ENCODE data around the gene TRIM33. TPM values are rescaled to one million over a fixed set of nuclear protein-coding genes. Genes with fewer than 3 reads are reported as not detected.

The TRIM33 gene
- total and polyA plus RNA-seq, 2 experiments from 2014 or later, result 27.5 to 41.1 TPM

- Histone ChIP-seq H3K27ac (peak overlapping the region; percentile 73), H3K27me3 (no peaks in the 10 kb centered on the region)
Measured at GRCh38 chr1:114458237-114458777, 52.7 kb downstream of the TRIM33 start.

GRCh38 chr1:114457675-114458236 is 53.2 kb downstream of the TRIM33 start:
- H3K36me3 ChIP-seq (replicated peaks; ENCODE audit: insufficient read depth, low read depth), result no peaks in the 10 kb centered on the region
- peak overlapping the region; percentile 73 for H3K27ac ChIP-seq

More at GRCh38 chr1:114458237-114458777, 52.7 kb downstream of the TRIM33 start:
- H3K9me2 ChIP-seq (replicated peaks; ENCODE audit: insufficient read depth), result no peaks in the 10 kb centered on the region
- H3K36me3 ChIP-seq (replicated peaks; ENCODE audit: insufficient read depth, low read depth), result no peaks in the 10 kb centered on the region
- no peak overlapping the region for H3K4me3 ChIP-seq
- DNase-seq (ENCODE audit: low spot score), result no peak
- H3K4me1 ChIP-seq (ENCODE audit: insufficient read depth), result peaks cover 20% of the 10 kb centered on the region
- no peak overlapping the region for H2AFZ ChIP-seq
- no peak overlapping the region for H3K4me2 ChIP-seq
- no peak for TF ChIP-seq EZH2 (IDR thresholded peaks at IDR 0.05; ENCODE audit: borderline replicate concordance)
- TF ChIP-seq CTCF (IDR thresholded peaks at IDR 0.05; ENCODE audit: poor library complexity), result no peak
- no peak for TF ChIP-seq EZH2phosphoT487 (IDR thresholded peaks at IDR 0.05; ENCODE audit: low read depth, severe bottlenecking, unreplicated experiment)
- H3K79me2 ChIP-seq, result peaks cover 53% of the 10 kb centered on the region
- H3K9me3 ChIP-seq (ENCODE audit: low read depth), result no peaks in the 10 kb centered on the region
- no peaks in the 10 kb centered on the region for H4K20me1 ChIP-seq (ENCODE audit: insufficient read depth, poor library complexity, severe bottlenecking)

GRCh38 chr1:114456586-114456985 is 54.4 kb downstream of the TRIM33 start:
- H2AFZ ChIP-seq, result no peak overlapping the region
- no peaks in the 10 kb centered on the region for H3K36me3 ChIP-seq (replicated peaks; ENCODE audit: insufficient read depth, low read depth)

More at GRCh38 chr1:114457675-114458236, 53.2 kb downstream of the TRIM33 start:
- WGBS (ENCODE audit: low lambda C conversion rate, missing lambda C conversion rate), result 92% methylated on average over 4 of the region's 4 CpGs
- H4K20me1 ChIP-seq (ENCODE audit: insufficient read depth, poor library complexity, severe bottlenecking), result no peaks in the 10 kb centered on the region
- H3K79me2 ChIP-seq, result peaks cover 47% of the 10 kb centered on the region
- no peak for TF ChIP-seq CTCF (IDR thresholded peaks at IDR 0.05; ENCODE audit: poor library complexity)
- no peak for TF ChIP-seq EZH2 (IDR thresholded peaks at IDR 0.05; ENCODE audit: borderline replicate concordance)
- TF ChIP-seq EZH2phosphoT487 (IDR thresholded peaks at IDR 0.05; ENCODE audit: low read depth, severe bottlenecking, unreplicated experiment), result no peak
- H2AFZ ChIP-seq, result no peak overlapping the region
- no peaks in the 10 kb centered on the region for H3K9me2 ChIP-seq (replicated peaks; ENCODE audit: insufficient read depth)
- DNase-seq (ENCODE audit: low spot score), result no peak
- peaks cover 24% of the 10 kb centered on the region for H3K4me1 ChIP-seq (ENCODE audit: insufficient read depth)
- H3K27me3 ChIP-seq, result no peaks in the 10 kb centered on the region
- no peaks in the 10 kb centered on the region for H3K9me3 ChIP-seq (ENCODE audit: low read depth)
- no peak overlapping the region for H3K4me2 ChIP-seq
- H3K4me3 ChIP-seq, result no peak overlapping the region

More at GRCh38 chr1:114456586-114456985, 54.4 kb downstream of the TRIM33 start:
- TF ChIP-seq EZH2 (IDR thresholded peaks at IDR 0.05; ENCODE audit: borderline replicate concordance) (no peak), EZH2phosphoT487 (IDR thresholded peaks at IDR 0.05; ENCODE audit: low read depth, severe bottlenecking, unreplicated experiment) (no peak), CTCF (IDR thresholded peaks at IDR 0.05; ENCODE audit: poor library complexity) (no peak)
- no peak overlapping the region for H3K4me2 ChIP-seq
- peaks cover 37% of the 10 kb centered on the region for H3K79me2 ChIP-seq
- no peak overlapping the region for H3K4me3 ChIP-seq
- no peaks in the 10 kb centered on the region for H3K9me3 ChIP-seq (ENCODE audit: low read depth)
- H3K9me2 ChIP-seq (replicated peaks; ENCODE audit: insufficient read depth), result no peaks in the 10 kb centered on the region
- no peak for DNase-seq (ENCODE audit: low spot score)
- 89% methylated on average over 3 of the region's 3 CpGs for WGBS (ENCODE audit: low lambda C conversion rate, missing lambda C conversion rate)
- H4K20me1 ChIP-seq (ENCODE audit: insufficient read depth, poor library complexity, severe bottlenecking), result no peaks in the 10 kb centered on the region
- H3K27me3 ChIP-seq, result no peaks in the 10 kb centered on the region
- H3K27ac ChIP-seq, result no peak overlapping the region
- peaks cover 24% of the 10 kb centered on the region for H3K4me1 ChIP-seq (ENCODE audit: insufficient read depth)
